H1 (cell line): ENCODE data around the gene HTRA1. TPM values are rescaled to one million over a fixed set of nuclear protein-coding genes. Genes with fewer than 3 reads are reported as not detected.

Experiments used
- CEBPB ChIP-seq: IDR thresholded peaks from 2 replicates; pipeline ENCODE4 v1.6.1; 2012; ENCODE audit warnings: low read depth, low read length
- CHD7 ChIP-seq: fragments of 300-600 bp; sonication (generic); IDR thresholded peaks from 2 replicates; pipeline ENCODE4 v1.7.1; 2012; ENCODE audit warnings: low read length, moderate library complexity, mild to moderate bottlenecking, inconsistent platforms; ENCODE audit not compliant: insufficient replicate concordance
- CTCF ChIP-seq, 3 experiments: IDR thresholded peaks; 1 replicate in 2 of 3; 2 replicates in 1 of 3; pipeline versions ENCODE4 v1.5.1 to v1.6.1; 2011; ENCODE audit warnings: low read length in 3 of 3, mild to moderate bottlenecking in 3 of 3, inconsistent platforms in 2 of 3, low read depth in 1 of 3, moderate library complexity in 1 of 3; ENCODE audit not compliant: insufficient read depth in 1 of 3; ENCODE audit errors: control extremely low read depth in 1 of 3
- polyA plus RNA-seq, 7 experiments: library from polyadenylated mRNA; depleted of rRNA in 3 of 7; stranded (reverse) in 5 of 7; unstranded in 2 of 7; fragments of >200 nt in 5 of 7; fragments of 200-250 nt in 2 of 7; gene quantifications; 1 replicate in 5 of 7; 2 replicates in 1 of 7; 4 replicates in 1 of 7; pipeline versions ENCODE4 v1.2.1 to v1.2.3, GENCODE V29; 2011 to 2013; ENCODE audit warnings: missing spikeins in 2 of 7, mixed read lengths in 2 of 7
- total RNA-seq: library from RNA; stranded (reverse); fragmentation: NEBNext Ultra II Directional; extraction: Animal tissue kit (Norgen Biotek cat#: 25700); gene quantifications from 2 replicates; pipeline ENCODE4 v1.2.1, GENCODE V29; 2021

The HTRA1 gene
- total and polyA plus RNA-seq, 2 of the 8 experiments (the other 6 are each of a cell fraction or from before 2014, with no cell fraction given), result 15.8 to 20.1 TPM

- no peak for TF ChIP-seq CTCF (IDR thresholded peaks at IDR 0.05; ENCODE audit: control extremely low read depth in 1 of 3, insufficient read depth in 1 of 3, low read depth in 1 of 3, low read length in 3 of 3)
- TF ChIP-seq CEBPB, result no peak
- no peak for TF ChIP-seq CHD7
Measured at GRCh38 chr10:122548407-122549085, 87.2 kb downstream of the HTRA1 start (continued).
